HG02981 (cell line): ENCODE measurements around the gene PCDHGB1.
"Not testable (repeated sequence)": the region's sequence is repeated elsewhere in the genome, so short reads cannot be mapped to it uniquely, and the experiment has no call there.

Experiments
- ATAC-seq: cut with Tn5 transposase; IDR thresholded peaks from one replicate; pipeline ENCODE4 v1.9.1; 2021; ENCODE audit warnings: mild to moderate bottlenecking, moderate library complexity; ENCODE audit not compliant: unreplicated experiment

Gene PCDHGB1

GRCh38 chr5:141349917-141350619 lies at the start of gene PCDHGB1:
Gene PCDHGB1, plus strand, starts transcription at chr5:141350099. Its CDS starts 162 bp downstream, at chr5:141350261.
- ATAC-seq: peak; percentile 45

GRCh38 chr5:141303756-141304155 lies 46.1 kb upstream of the PCDHGB1 start, which contains the start of gene SLC25A2:
Gene SLC25A2, minus strand, starts transcription at chr5:141304049. Its CDS starts 184 bp downstream, at chr5:141303865.
- ATAC-seq: no peak

- no peak for ATAC-seq
These were observed 43.3 kb upstream of the PCDHGB1 start for GRCh38 chr5:141306630-141307029.

GRCh38 chr5:141313711-141314110 lies 36.2 kb upstream of the PCDHGB1 start:
- no peak for ATAC-seq

GRCh38 chr5:141316963-141317362 lies 32.9 kb upstream of the PCDHGB1 start:
- ATAC-seq: not testable (repeated sequence)

- ATAC-seq: no peak
These were observed 30.7 kb upstream of the PCDHGB1 start for GRCh38 chr5:141319202-141319601.

GRCh38 chr5:141319699-141320098 lies 30.2 kb upstream of the PCDHGB1 start:
- no peak for ATAC-seq

GRCh38 chr5:141320225-141321169 lies 29.4 kb upstream of the PCDHGB1 start, which contains the start of gene TAF7:
Gene TAF7, minus strand, starts transcription at chr5:141320784. Its CDS starts 740 bp downstream, at chr5:141320044.
- ATAC-seq: peak; percentile 93

GRCh38 chr5:141322261-141322660 lies 27.6 kb upstream of the PCDHGB1 start:
- no peak for ATAC-seq

- ATAC-seq: peak; percentile 81
These were observed 23.6 kb upstream of the PCDHGB1 start for GRCh38 chr5:141326088-141326854.

GRCh38 chr5:141328231-141328630 lies 21.7 kb upstream of the PCDHGB1 start:
- no peak for ATAC-seq

- no peak for ATAC-seq
These were observed 19.4 kb upstream of the PCDHGB1 start, which contains the start of gene PCDHGA1 for GRCh38 chr5:141330299-141331080. Gene PCDHGA1, plus strand, starts transcription at chr5:141330514.

- not testable (repeated sequence) for ATAC-seq
These were observed 17.3 kb upstream of the PCDHGB1 start for GRCh38 chr5:141332571-141332970.

GRCh38 chr5:141338538-141339306 lies 11.2 kb upstream of the PCDHGB1 start, which contains the start of gene PCDHGA2:
Gene PCDHGA2, plus strand, starts transcription at chr5:141338760.
- no peak for ATAC-seq

GRCh38 chr5:141340781-141341354 lies 9.0 kb upstream of the PCDHGB1 start:
- not testable (repeated sequence) for ATAC-seq

- ATAC-seq: no peak
These were observed 7.1 kb upstream of the PCDHGB1 start for GRCh38 chr5:141342773-141343172.

GRCh38 chr5:141343242-141343952 lies 6.5 kb upstream of the PCDHGB1 start, which contains the start of gene PCDHGA3:
Gene PCDHGA3, plus strand, starts transcription at chr5:141343829. Its CDS starts 205 bp downstream, at chr5:141344034.
- ATAC-seq: no peak

- no peak for ATAC-seq
These were observed 5.9 kb upstream of the PCDHGB1 start for GRCh38 chr5:141343953-141344463.
